Ovary (tissue), 10 donors: Measurements from ENCODE around the gene OR5A1. TPM values are rescaled to one million over a fixed set of nuclear protein-coding genes. Genes with fewer than 3 reads are reported as not detected.

Experiments
- DNase-seq, 5 donors: peaks; one replicate each; pipeline ENCODE4 v3.0.0-alpha.2; 2019 to 2020
- H3K27ac ChIP-seq, 2 donors: fragments of 200-600 bp; one replicate each; pipeline versions ENCODE4 v1.5.1 to v1.8.0; 2019 to 2022
- H3K27me3 ChIP-seq: fragments of 200-600 bp; one replicate; pipeline ENCODE4 v1.8.0; 2022
- H3K36me3 ChIP-seq: fragments of 200-600 bp; sonication (generic); one replicate; pipeline ENCODE4 v1.5.1; 2019
- H3K4me1 ChIP-seq: one replicate; pipeline ENCODE4 v1.8.1; 2013; ENCODE audit warnings: mild to moderate bottlenecking, moderate library complexity; ENCODE audit not compliant: insufficient read depth
- H3K4me3 ChIP-seq: fragments of 200-600 bp; sonication (generic); one replicate; pipeline ENCODE4 v1.5.1; 2017
- H3K9me3 ChIP-seq, 2 donors: fragments of 200-600 bp in 1 of 2; sonication (generic) in 1 of 2; one replicate each; pipeline versions ENCODE4 v1.5.1 to v1.8.1; 2013 to 2019; ENCODE audit warnings: mild to moderate bottlenecking in 1 of 2, moderate library complexity in 1 of 2
- EP300 ChIP-seq: sonication (generic); formaldehyde crosslinking; IDR thresholded peaks from one replicate; pipeline ENCODE4 v1.6.1; 2017; ENCODE audit warnings: antibody characterized with exemption
- POLR2A ChIP-seq: fragments of 450-650 bp; IDR thresholded peaks from one replicate; pipeline ENCODE4 v1.6.1; 2017; ENCODE audit warnings: antibody characterized with exemption, mild to moderate bottlenecking, moderate library complexity
- WGBS, 3 donors: extraction: QIAGEN DNeasy Blood & Tissue Kit in 1 of 3; methylation state at CpG; one replicate each; pipeline versions ENCODE4 v1.1.5 to v1.1.7; 2013 to 2017; 5-methylcytosine and 5-hydroxymethylcytosine counted together
- intact Hi-C, 4 donors: fragments of 100-400 bp; cut with DNase I; formaldehyde crosslinking; loops; one replicate each; pipeline versions ENCODE4 v1.11.0 to v1.15.1; 2022 to 2023
- long read RNA-seq, 3 donors: library from polyadenylated mRNA in 2 of 3; unstranded in 2 of 3; transcript quantifications; one replicate each; pipeline ENCODE4 v2.0.0 and lab custom pipeline, GENCODE V29; 2021 to 2026
- polyA plus RNA-seq, 2 donors: library from polyadenylated mRNA; stranded (reverse); fragments of 200-250 nt in 1 of 2; fragments of 350-450 nt in 1 of 2; fragmentation: Illumina TruSeq in 1 of 2; extraction: RNeasy Lipid Tissue Mini Kit (QIAGEN cat#74804) in 1 of 2; gene quantifications; one replicate each; pipeline ENCODE4 v1.2.3, GENCODE V29; 2013 to 2014
- total RNA-seq, 7 donors: library from RNA; depleted of rRNA in 2 of 7; stranded (reverse); fragments of >200 nt in 2 of 7; fragmentation: NEBNext Ultra II Directional in 3 of 7; extraction: Animal tissue kit (Norgen Biotek cat#: 25700) in 3 of 7; gene quantifications; one replicate each; pipeline versions ENCODE4 v1.1.0 to v1.2.4, GENCODE V29; 2016 to 2023
- TF ChIP-seq, protein P1 (sequence below), 3 donors: fragments of 450-650 bp in 2 of 3; fragments of 200-600 bp in 1 of 3; IDR thresholded peaks; one replicate each; pipeline versions ENCODE4 v1.5.1 to v1.8.0; 2016 to 2022; ENCODE audit warnings: antibody characterized with exemption in 3 of 3, mild to moderate bottlenecking in 1 of 3
- donor health status: DM: no; HTN: no; CAD: no; lungs with moderate emphysema.
- donor health status: DM: no; HTN: no; CAD: no.
- donor health status: Bipolar disorder and iron deficiency.
- donor health status: DM: yes; HTN: yes; CAD: no.
- donor health status: DM: no; HTN: no; CAD: no.
- donor health status: DM: yes; HTN: yes; CAD: no.

OR5A1 gene
- total RNA-seq (not detected), polyA plus RNA-seq (not detected)
- long read RNA-seq, donor 1, result 0 reads
- long read RNA-seq, donor 2, partial matches to known transcripts, result 0 of 1 reads
- long read RNA-seq, donor 2, other reads (novel, unspliced or antisense), result 0 of 1 reads
- long read RNA-seq, donor 3, result 0 reads

DNA sequence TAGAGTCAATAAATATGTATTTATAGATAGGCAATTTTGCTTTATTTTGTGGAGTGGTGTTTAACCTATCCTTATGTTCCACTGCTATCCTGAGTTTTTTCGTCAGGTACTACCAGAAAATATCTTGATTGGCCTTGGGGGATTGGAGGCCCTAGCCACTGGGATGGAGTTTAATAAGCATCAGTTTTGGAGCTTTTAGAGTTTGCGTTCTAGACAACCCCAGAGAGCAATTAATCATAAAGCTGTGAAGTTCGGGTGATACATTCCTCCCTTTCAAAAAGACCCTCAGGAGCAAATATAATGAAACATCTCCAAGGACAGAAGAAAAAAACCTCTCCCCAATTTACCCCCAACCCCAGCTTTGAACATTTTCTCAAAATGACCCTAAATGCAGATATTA, at the start of gene OR5A1:
TSS of gene OR5A1 (plus strand) at position 301 of the 400 bp plus-strand sequence. CDS start 6,700 bp downstream, outside the sequence.
- WGBS, 3 donors, result 39 to 52% (median 42%) methylated on average over 3 of the region's 3 CpGs
- H3K36me3 ChIP-seq, result no peaks in the 10 kb centered on the region
- H3K4me1 ChIP-seq, result no peaks in the 10 kb centered on the region
- DNase-seq, result no peak
- H3K9me3 ChIP-seq, result no peaks in the 10 kb centered on the region
- H3K27me3 ChIP-seq, result no peaks in the 10 kb centered on the region
- intact Hi-C loops, result no loop called here
- no peak within 1 kb of the TSS for H3K27ac ChIP-seq
- TF ChIP-seq, protein P1, sequence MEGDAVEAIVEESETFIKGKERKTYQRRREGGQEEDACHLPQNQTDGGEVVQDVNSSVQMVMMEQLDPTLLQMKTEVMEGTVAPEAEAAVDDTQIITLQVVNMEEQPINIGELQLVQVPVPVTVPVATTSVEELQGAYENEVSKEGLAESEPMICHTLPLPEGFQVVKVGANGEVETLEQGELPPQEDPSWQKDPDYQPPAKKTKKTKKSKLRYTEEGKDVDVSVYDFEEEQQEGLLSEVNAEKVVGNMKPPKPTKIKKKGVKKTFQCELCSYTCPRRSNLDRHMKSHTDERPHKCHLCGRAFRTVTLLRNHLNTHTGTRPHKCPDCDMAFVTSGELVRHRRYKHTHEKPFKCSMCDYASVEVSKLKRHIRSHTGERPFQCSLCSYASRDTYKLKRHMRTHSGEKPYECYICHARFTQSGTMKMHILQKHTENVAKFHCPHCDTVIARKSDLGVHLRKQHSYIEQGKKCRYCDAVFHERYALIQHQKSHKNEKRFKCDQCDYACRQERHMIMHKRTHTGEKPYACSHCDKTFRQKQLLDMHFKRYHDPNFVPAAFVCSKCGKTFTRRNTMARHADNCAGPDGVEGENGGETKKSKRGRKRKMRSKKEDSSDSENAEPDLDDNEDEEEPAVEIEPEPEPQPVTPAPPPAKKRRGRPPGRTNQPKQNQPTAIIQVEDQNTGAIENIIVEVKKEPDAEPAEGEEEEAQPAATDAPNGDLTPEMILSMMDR (IDR thresholded peaks at IDR 0.05), result no peak
- TF ChIP-seq POLR2A (no peak), EP300 (no peak)
- no peak within 1 kb of the TSS for H3K4me3 ChIP-seq

DNA sequence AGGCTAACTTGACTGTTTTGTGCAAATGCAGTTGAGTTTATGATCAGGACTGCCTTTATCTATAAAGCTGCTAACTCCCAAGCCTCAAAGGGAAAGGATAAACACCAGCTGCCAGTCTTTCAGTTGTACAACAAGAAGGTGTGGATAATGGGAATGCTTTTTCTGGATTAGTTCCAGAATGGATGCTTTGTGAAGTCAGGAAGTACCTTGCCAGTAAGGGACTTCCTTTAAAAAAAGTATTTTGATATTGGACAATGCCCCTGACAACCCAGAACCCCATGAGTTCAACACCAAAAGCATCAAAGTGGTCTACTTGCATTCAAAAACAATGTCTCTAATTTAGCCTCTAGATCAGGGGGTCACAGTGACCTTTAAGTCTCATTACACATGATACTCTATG, 42.1 kb upstream of the OR5A1 start:
- intact Hi-C loops, result no loop called here
- H3K27me3 ChIP-seq, result no peaks in the 10 kb centered on the region
- H3K4me3 ChIP-seq, result no peak overlapping the region
- no peak for DNase-seq
- TF ChIP-seq POLR2A, result no peak
- TF ChIP-seq, protein P1 (IDR thresholded peaks at IDR 0.05), result no peak
- TF ChIP-seq EP300, result no peak
- H3K9me3 ChIP-seq, result no peaks in the 10 kb centered on the region
- H3K4me1 ChIP-seq, result no peaks in the 10 kb centered on the region
- H3K36me3 ChIP-seq, result no peaks in the 10 kb centered on the region
- H3K27ac ChIP-seq, result no peak overlapping the region

DNA sequence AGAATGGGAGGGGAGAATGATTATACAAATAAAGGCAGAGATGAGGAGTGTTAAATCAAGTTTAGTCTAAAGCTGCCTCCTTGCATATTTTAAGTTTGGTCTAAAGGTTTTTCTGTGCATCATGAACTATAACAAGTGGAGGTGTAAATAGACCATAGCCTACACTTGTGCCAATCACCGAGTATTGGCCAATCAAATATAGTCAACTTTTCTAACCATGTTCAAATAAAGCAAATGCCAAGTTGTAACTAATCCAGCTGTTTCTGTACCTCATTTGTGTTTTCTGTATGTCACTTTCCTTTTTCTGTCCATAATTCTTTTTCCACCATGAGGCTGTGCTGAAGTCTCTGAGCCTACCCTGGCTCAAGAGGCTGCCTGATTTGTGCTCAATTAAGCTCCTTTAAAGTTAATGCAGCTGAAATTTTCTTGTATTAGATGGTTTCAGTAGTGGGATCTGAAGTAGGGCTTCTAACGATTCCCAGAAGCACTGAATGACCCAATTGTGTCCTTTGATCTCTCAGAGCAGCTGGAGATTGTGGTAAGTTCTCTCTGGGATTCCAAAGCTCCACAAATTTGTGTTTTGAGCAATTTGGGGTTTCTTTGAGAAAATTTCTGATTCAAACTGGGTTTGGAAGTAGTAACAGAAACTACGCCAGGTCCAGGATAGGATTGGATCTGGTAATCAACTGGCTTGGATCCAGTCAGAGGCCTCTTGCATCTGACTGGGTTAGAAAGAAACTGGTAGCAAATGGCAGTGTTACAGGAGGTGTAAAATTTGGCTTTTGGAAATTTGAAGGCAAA, 35.6 kb upstream of the OR5A1 start:
- intact Hi-C loops, result no loop called here
- Histone ChIP-seq H3K4me3 (no peak overlapping the region), H3K27ac (no peak overlapping the region), H3K27me3 (no peaks in the 10 kb centered on the region), H3K9me3 (no peaks in the 10 kb centered on the region), H3K36me3 (no peaks in the 10 kb centered on the region), H3K4me1 (no peaks in the 10 kb centered on the region)
- no peak for TF ChIP-seq EP300
- TF ChIP-seq POLR2A, result no peak
- TF ChIP-seq, protein P1 (IDR thresholded peaks at IDR 0.05), result no peak
- no peak for DNase-seq
- 67 to 77% (median 74%) methylated on average over 3 of the region's 3 CpGs for WGBS, 3 donors

DNA sequence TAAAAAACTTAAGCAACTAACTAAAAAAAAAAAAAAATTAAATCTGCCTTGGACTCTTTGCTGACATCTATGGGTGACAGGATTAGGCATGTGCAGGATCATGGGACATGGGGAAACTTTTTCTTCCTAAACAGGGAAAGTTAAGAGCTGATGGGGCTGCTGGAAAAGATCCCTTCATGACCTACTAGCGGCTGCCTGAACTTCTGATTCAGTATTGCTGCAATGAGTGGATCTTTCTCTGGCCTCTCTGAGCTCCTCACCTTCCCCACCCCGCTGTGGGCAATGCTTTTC, 35.1 kb upstream of the OR5A1 start:
- Histone ChIP-seq H3K27ac (no peak overlapping the region), H3K4me3 (no peak overlapping the region), H3K4me1 (no peaks in the 10 kb centered on the region), H3K27me3 (no peaks in the 10 kb centered on the region), H3K36me3 (no peaks in the 10 kb centered on the region), H3K9me3 (no peaks in the 10 kb centered on the region)
- WGBS, 3 donors, result 41 to 45% (median 42%) methylated on average over 2 of the region's 2 CpGs
- intact Hi-C loops, result no loop called here
- no peak for TF ChIP-seq POLR2A
- TF ChIP-seq, protein P1 (IDR thresholded peaks at IDR 0.05), result no peak
- no peak for TF ChIP-seq EP300
- no peak for DNase-seq
